BLaER1 (cell line): ENCODE results near the gene IGLL5.

ENCODE experiments used
- H3K27ac ChIP-seq: shearing (Covaris generic); formaldehyde crosslinking; 2 replicates; pipeline ENCODE4 v1.8.1; 2022
- H3K27me3 ChIP-seq: shearing (Covaris generic); formaldehyde crosslinking; 2 replicates; pipeline ENCODE4 v1.8.1; 2022
- H3K36me3 ChIP-seq: shearing (Covaris generic); formaldehyde crosslinking; 2 replicates; pipeline ENCODE4 v1.8.1; 2022
- H3K4me1 ChIP-seq: shearing (Covaris generic); formaldehyde crosslinking; 2 replicates; pipeline ENCODE4 v1.8.1; 2022
- H3K4me2 ChIP-seq: shearing (Covaris generic); formaldehyde crosslinking; 2 replicates; pipeline ENCODE4 v1.8.1; 2022
- H3K4me3 ChIP-seq: shearing (Covaris generic); formaldehyde crosslinking; 2 replicates; pipeline ENCODE4 v1.8.1; 2022
- H3K9ac ChIP-seq: shearing (Covaris generic); formaldehyde crosslinking; 2 replicates; pipeline ENCODE4 v1.8.1; 2022
- H3K9me3 ChIP-seq: shearing (Covaris generic); formaldehyde crosslinking; 2 replicates; pipeline ENCODE4 v1.8.1; 2022
- H4K20me1 ChIP-seq: shearing (Covaris generic); formaldehyde crosslinking; 2 replicates; pipeline ENCODE4 v1.8.1; 2022
- Cebpa-rat ChIP-seq: shearing (Covaris generic); IDR thresholded peaks from 2 replicates; pipeline ENCODE4 v1.8.1; 2022

Gene IGLL5

GRCh38 chr22:22936180-22936914, 48.7 kb downstream of the IGLL5 start:
- H4K20me1 ChIP-seq: no peaks in the 10 kb centered on the region
- peaks cover 100% of the 10 kb centered on the region for H3K4me1 ChIP-seq
- H3K9me3 ChIP-seq: no peaks in the 10 kb centered on the region
- H3K9ac ChIP-seq: peak overlapping the region; percentile 87
- no peaks in the 10 kb centered on the region for H3K27me3 ChIP-seq
- TF ChIP-seq Cebpa-rat: no peak
- H3K4me2 ChIP-seq: peak overlapping the region; percentile 88
- peak overlapping the region; percentile 98 for H3K27ac ChIP-seq
- no peak overlapping the region for H3K4me3 ChIP-seq
- no peaks in the 10 kb centered on the region for H3K36me3 ChIP-seq

GRCh38 chr22:22936915-22937656, 49.5 kb downstream of the IGLL5 start:
- Histone ChIP-seq H3K36me3 (no peaks in the 10 kb centered on the region), H3K27me3 (no peaks in the 10 kb centered on the region), H3K9ac (peak overlapping the region; percentile 87; the same call in 1 of the 2 replicates), H3K4me3 (no peak overlapping the region), H4K20me1 (no peaks in the 10 kb centered on the region), H3K27ac (peak overlapping the region; percentile 98), H3K4me2 (peak overlapping the region; percentile 88), H3K9me3 (no peaks in the 10 kb centered on the region), H3K4me1 (peaks cover 100% of the 10 kb centered on the region)
- no peak for TF ChIP-seq Cebpa-rat

GRCh38 chr22:22937894-22938480, 50.4 kb downstream of the IGLL5 start:
- Histone ChIP-seq H3K27me3 (no peaks in the 10 kb centered on the region), H3K27ac (peak overlapping the region; percentile 98), H3K4me1 (peaks cover 100% of the 10 kb centered on the region), H3K9ac (peak overlapping the region; percentile 65; the same call in 1 of the 2 replicates), H3K4me2 (peak overlapping the region; percentile 90), H4K20me1 (no peaks in the 10 kb centered on the region), H3K9me3 (no peaks in the 10 kb centered on the region), H3K4me3 (no peak overlapping the region), H3K36me3 (no peaks in the 10 kb centered on the region)
- no peak for TF ChIP-seq Cebpa-rat

- H3K27me3 ChIP-seq: no peaks in the 10 kb centered on the region
- no peaks in the 10 kb centered on the region for H4K20me1 ChIP-seq
- H3K4me2 ChIP-seq: peak overlapping the region; percentile 90
- H3K9ac ChIP-seq: peak overlapping the region; percentile 65; the same call in 1 of the 2 replicates
- peaks cover 100% of the 10 kb centered on the region for H3K4me1 ChIP-seq
- no peak for TF ChIP-seq Cebpa-rat
- H3K9me3 ChIP-seq: no peaks in the 10 kb centered on the region
- peak overlapping the region; percentile 98 for H3K27ac ChIP-seq
- H3K4me3 ChIP-seq: no peak overlapping the region
- no peaks in the 10 kb centered on the region for H3K36me3 ChIP-seq
These were observed 51.3 kb downstream of the IGLL5 start for GRCh38 chr22:22938672-22939587.

GRCh38 chr22:22939588-22940368, 52.2 kb downstream of the IGLL5 start:
- Histone ChIP-seq H3K27ac (peak overlapping the region; percentile 98), H3K27me3 (no peaks in the 10 kb centered on the region), H3K4me2 (peak overlapping the region; percentile 90), H4K20me1 (no peaks in the 10 kb centered on the region), H3K9me3 (no peaks in the 10 kb centered on the region), H3K36me3 (no peaks in the 10 kb centered on the region), H3K4me3 (no peak overlapping the region), H3K9ac (peak overlapping the region; percentile 65; the same call in 1 of the 2 replicates), H3K4me1 (peaks cover 100% of the 10 kb centered on the region)
- TF ChIP-seq Cebpa-rat: no peak; the same call in 1 of the 2 replicates

DNA sequence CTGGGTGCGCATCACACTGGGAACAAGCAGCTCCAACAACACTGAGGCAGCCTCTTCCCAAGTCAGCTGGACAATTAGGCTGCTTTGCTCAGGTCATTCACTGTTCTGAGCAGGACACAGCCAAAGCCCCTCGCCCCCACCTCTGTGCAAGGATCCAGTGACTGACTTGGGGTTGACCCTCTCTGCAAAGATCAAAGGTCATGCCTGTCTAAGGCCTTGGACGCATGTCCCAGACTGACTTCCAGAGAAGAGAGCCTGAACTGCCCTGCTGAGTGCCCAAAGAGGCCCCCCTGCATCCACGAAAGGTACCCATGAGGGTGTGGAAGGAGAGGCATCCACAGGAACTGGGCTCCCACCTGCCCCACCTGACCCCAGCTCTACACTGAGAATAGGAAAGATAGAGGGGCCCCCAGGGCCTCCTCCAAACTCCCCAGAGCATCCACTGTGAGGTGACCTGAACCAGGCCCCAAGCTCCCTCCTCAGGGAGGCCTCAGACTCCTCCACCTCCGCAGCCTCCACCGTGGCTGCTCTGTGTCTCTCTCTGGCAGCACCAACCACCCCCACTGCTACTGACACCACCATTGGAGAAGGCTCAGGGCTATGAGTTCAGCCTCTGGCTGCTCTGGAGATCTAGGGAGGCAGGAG, 53.5 kb downstream of the IGLL5 start:
- Histone ChIP-seq H3K4me3 (no peak overlapping the region), H3K4me1 (peaks cover 95% of the 10 kb centered on the region), H3K9me3 (no peaks in the 10 kb centered on the region), H3K4me2 (peak overlapping the region; percentile 90), H4K20me1 (no peaks in the 10 kb centered on the region), H3K27ac (peak overlapping the region; percentile 98), H3K9ac (peak overlapping the region; percentile 54; the same call in 1 of the 2 replicates), H3K36me3 (no peaks in the 10 kb centered on the region), H3K27me3 (no peaks in the 10 kb centered on the region)
- no peak for TF ChIP-seq Cebpa-rat

- peaks cover 86% of the 10 kb centered on the region for H3K4me1 ChIP-seq
- H3K27me3 ChIP-seq: no peaks in the 10 kb centered on the region
- H3K4me3 ChIP-seq: no peak overlapping the region
- TF ChIP-seq Cebpa-rat: no peak
- peak overlapping the region; percentile 98 for H3K27ac ChIP-seq
- no peaks in the 10 kb centered on the region for H3K9me3 ChIP-seq
- H4K20me1 ChIP-seq: no peaks in the 10 kb centered on the region
- no peaks in the 10 kb centered on the region for H3K36me3 ChIP-seq
- peak overlapping the region; percentile 90 for H3K4me2 ChIP-seq
- H3K9ac ChIP-seq: peak overlapping the region; percentile 54; the same call in 1 of the 2 replicates
These were observed 54.4 kb downstream of the IGLL5 start for GRCh38 chr22:22941831-22942510.
